ENCODE results near the gene PKP2. TPM values are rescaled to one million over a fixed set of nuclear protein-coding genes. Genes with fewer than 3 reads are reported as not detected.
"Not testable (repeated sequence)": the region's sequence is repeated elsewhere in the genome, so short reads cannot be mapped to it uniquely, and the experiment has no call there.

Gene PKP2
- total RNA-seq, 2 donors from 2014 or later, result 28.0 to 35.2 TPM

GRCh38 chr12:32884962-32885361 lies 11.6 kb downstream of the PKP2 start:
- intact Hi-C loops (cut with DNase I), result no loop called here
- no peak overlapping the region for H3K4me3 ChIP-seq
- 68% methylated on average over 4 of the region's 4 CpGs for WGBS

GRCh38 chr12:32881702-32882101 lies 14.9 kb downstream of the PKP2 start:
- Histone ChIP-seq H3K36me3 (no peaks in the 10 kb centered on the region), H3K9me3 (no peaks in the 10 kb centered on the region), H3K4me1 (replicated peaks) (no peaks in the 10 kb centered on the region), H3K27me3 (replicated peaks; ENCODE audit: insufficient read depth) (no peaks in the 10 kb centered on the region), H3K4me3 (no peak overlapping the region), H3K27ac (no peak overlapping the region)
- no peak for DNase-seq (ENCODE audit: low spot score)
- intact Hi-C loops (cut with DNase I), result no loop called here
- TF ChIP-seq POLR2AphosphoS5 (IDR thresholded peaks at IDR 0.05), result no peak
- no peak for TF ChIP-seq POLR2A (IDR thresholded peaks at IDR 0.05)
- TF ChIP-seq CTCF (IDR thresholded peaks at IDR 0.05), result no peak
- WGBS, result 81% methylated on average over 7 of the region's 7 CpGs

More at GRCh38 chr12:32884962-32885361, 11.6 kb downstream of the PKP2 start:
- no peak overlapping the region for H3K27ac ChIP-seq
- no peaks in the 10 kb centered on the region for H3K4me1 ChIP-seq (replicated peaks)
- DNase-seq (ENCODE audit: low spot score), result no peak
- H3K9me3 ChIP-seq, result no peaks in the 10 kb centered on the region
- no peak for TF ChIP-seq CTCF (IDR thresholded peaks at IDR 0.05)
- no peak for TF ChIP-seq POLR2A (IDR thresholded peaks at IDR 0.05)
- no peak for TF ChIP-seq POLR2AphosphoS5 (IDR thresholded peaks at IDR 0.05)
- H3K27me3 ChIP-seq (replicated peaks; ENCODE audit: insufficient read depth), result no peaks in the 10 kb centered on the region
- no peaks in the 10 kb centered on the region for H3K36me3 ChIP-seq

- TF ChIP-seq CTCF (IDR thresholded peaks at IDR 0.05), result no peak
- TF ChIP-seq POLR2AphosphoS5 (IDR thresholded peaks at IDR 0.05), result no peak
- TF ChIP-seq POLR2A (IDR thresholded peaks at IDR 0.05), result no peak
- intact Hi-C loops (cut with DNase I), result no loop called here
- H3K4me3 ChIP-seq, result no peak overlapping the region
- 47% methylated on average over 3 of the region's 3 CpGs for WGBS
- H3K9me3 ChIP-seq, result no peaks in the 10 kb centered on the region
- no peaks in the 10 kb centered on the region for H3K36me3 ChIP-seq
- H3K27me3 ChIP-seq (replicated peaks; ENCODE audit: insufficient read depth), result no peaks in the 10 kb centered on the region
- H3K27ac ChIP-seq, result no peak overlapping the region
- H3K4me1 ChIP-seq (replicated peaks), result no peaks in the 10 kb centered on the region
- no peak for DNase-seq (ENCODE audit: low spot score)
These were observed 15.5 kb downstream of the PKP2 start for GRCh38 chr12:32881107-32881506.

- H3K4me1 ChIP-seq (replicated peaks); H3K36me3 ChIP-seq; intact Hi-C loops (cut with DNase I); H3K4me3 ChIP-seq; DNase-seq (ENCODE audit: low spot score); H3K27ac ChIP-seq; H3K27me3 ChIP-seq (replicated peaks; ENCODE audit: insufficient read depth); H3K9me3 ChIP-seq: not testable (repeated sequence)
- 86% methylated on average over 7 of the region's 7 CpGs for WGBS
These were observed 17.5 kb downstream of the PKP2 start for GRCh38 chr12:32879066-32879465.

- 66% methylated on average over 26 of the region's 29 CpGs for WGBS
- Histone ChIP-seq H3K4me1 (replicated peaks) (no peaks in the 10 kb centered on the region), H3K27me3 (replicated peaks; ENCODE audit: insufficient read depth) (no peaks in the 10 kb centered on the region), H3K9me3 (no peaks in the 10 kb centered on the region), H3K27ac (peak overlapping the region; percentile 22 to 48), H3K4me3 (no peak overlapping the region), H3K36me3 (no peaks in the 10 kb centered on the region)
- intact Hi-C loops (cut with DNase I), result no loop called here
- TF ChIP-seq POLR2A (IDR thresholded peaks at IDR 0.05) (no peak), CTCF (IDR thresholded peaks at IDR 0.05) (no peak), POLR2AphosphoS5 (IDR thresholded peaks at IDR 0.05) (peak; percentile 35)
- DNase-seq (ENCODE audit: low spot score), result peak; percentile 23
These were observed 18.7 kb downstream of the PKP2 start for GRCh38 chr12:32877601-32878459.

Measured in prostate gland (tissue), 2 donors.